Parathyroid adenoma (tissue), 2 donors: Measurements from ENCODE around the gene ITSN1.
"Not testable (repeated sequence)": the region's sequence is repeated elsewhere in the genome, so short reads cannot be mapped to it uniquely, and the experiment has no call there.

Source experiments
- H2AFZ ChIP-seq: fragments of 300-600 bp; sonication (generic); one replicate; pipeline ENCODE4 v1.7.0; 2017; ENCODE audit warnings: antibody characterized with exemption, mild to moderate bottlenecking
- H3K27ac ChIP-seq: fragments of 300-600 bp; sonication (generic); one replicate; pipeline ENCODE4 v1.7.0; 2017
- H3K27me3 ChIP-seq: fragments of 300-600 bp; sonication (generic); one replicate; pipeline ENCODE4 v1.7.0; 2017; ENCODE audit warnings: low read length; ENCODE audit not compliant: control insufficient read depth, insufficient read depth
- H3K36me3 ChIP-seq: fragments of 300-600 bp; sonication (generic); one replicate; pipeline ENCODE4 v1.7.0; 2017; ENCODE audit warnings: low read length; ENCODE audit not compliant: control insufficient read depth, insufficient read depth
- H3K4me1 ChIP-seq: fragments of 300-600 bp; sonication (generic); one replicate; pipeline ENCODE4 v1.7.0; 2017; ENCODE audit warnings: control low read depth
- H3K4me2 ChIP-seq: fragments of 300-600 bp; sonication (generic); one replicate; pipeline ENCODE4 v1.7.0; 2017; ENCODE audit warnings: low read length
- H3K4me3 ChIP-seq: fragments of 300-600 bp; sonication (generic); one replicate; pipeline ENCODE4 v1.7.0; 2017; ENCODE audit warnings: low read depth, low read length
- H3K79me2 ChIP-seq: fragments of 300-600 bp; sonication (generic); one replicate; pipeline ENCODE4 v1.7.0; 2017; ENCODE audit warnings: control low read depth
- H3K9ac ChIP-seq: fragments of 300-600 bp; sonication (generic); one replicate; pipeline ENCODE4 v1.7.0; 2017; ENCODE audit warnings: mild to moderate bottlenecking
- H3K9me3 ChIP-seq: fragments of 300-600 bp; sonication (generic); one replicate; pipeline ENCODE4 v1.7.0; 2017; ENCODE audit warnings: low read length; ENCODE audit not compliant: control insufficient read depth
- TF ChIP-seq, protein P1 (sequence below): fragments of 300-600 bp; sonication (generic); IDR thresholded peaks from one replicate; pipeline ENCODE4 v1.7.0; 2017; ENCODE audit warnings: antibody characterized with exemption, mild to moderate bottlenecking
- donor health status: primary hyperparathyroidism.

Gene ITSN1

DNA sequence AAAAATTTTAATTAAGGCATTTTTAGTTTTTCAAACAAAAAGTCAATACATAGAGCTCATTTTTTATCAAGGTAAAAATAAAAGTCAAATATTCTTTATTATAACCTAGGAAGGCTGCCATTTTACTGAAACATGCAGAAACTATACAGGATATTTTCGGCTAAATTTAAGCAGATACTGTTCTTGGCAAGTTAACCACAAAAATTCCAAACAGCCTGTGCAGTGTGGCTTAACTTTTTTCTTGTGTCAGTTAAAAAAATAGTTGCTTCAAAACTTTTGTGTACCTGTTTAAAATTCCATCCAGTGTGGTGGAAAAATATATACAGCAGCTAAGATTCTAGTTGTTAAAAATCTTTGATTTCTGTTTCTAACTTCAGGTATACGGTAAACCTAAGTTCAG, 138.3 kb downstream of the ITSN1 start:
- H3K4me3 ChIP-seq: no peak overlapping the region
- no peaks in the 10 kb centered on the region for H3K9me3 ChIP-seq
- no peak overlapping the region for H2AFZ ChIP-seq
- H3K9ac ChIP-seq: no peak overlapping the region
- no peaks in the 10 kb centered on the region for H3K4me1 ChIP-seq
- no peaks in the 10 kb centered on the region for H3K27me3 ChIP-seq
- TF ChIP-seq, protein P1, sequence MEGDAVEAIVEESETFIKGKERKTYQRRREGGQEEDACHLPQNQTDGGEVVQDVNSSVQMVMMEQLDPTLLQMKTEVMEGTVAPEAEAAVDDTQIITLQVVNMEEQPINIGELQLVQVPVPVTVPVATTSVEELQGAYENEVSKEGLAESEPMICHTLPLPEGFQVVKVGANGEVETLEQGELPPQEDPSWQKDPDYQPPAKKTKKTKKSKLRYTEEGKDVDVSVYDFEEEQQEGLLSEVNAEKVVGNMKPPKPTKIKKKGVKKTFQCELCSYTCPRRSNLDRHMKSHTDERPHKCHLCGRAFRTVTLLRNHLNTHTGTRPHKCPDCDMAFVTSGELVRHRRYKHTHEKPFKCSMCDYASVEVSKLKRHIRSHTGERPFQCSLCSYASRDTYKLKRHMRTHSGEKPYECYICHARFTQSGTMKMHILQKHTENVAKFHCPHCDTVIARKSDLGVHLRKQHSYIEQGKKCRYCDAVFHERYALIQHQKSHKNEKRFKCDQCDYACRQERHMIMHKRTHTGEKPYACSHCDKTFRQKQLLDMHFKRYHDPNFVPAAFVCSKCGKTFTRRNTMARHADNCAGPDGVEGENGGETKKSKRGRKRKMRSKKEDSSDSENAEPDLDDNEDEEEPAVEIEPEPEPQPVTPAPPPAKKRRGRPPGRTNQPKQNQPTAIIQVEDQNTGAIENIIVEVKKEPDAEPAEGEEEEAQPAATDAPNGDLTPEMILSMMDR: no peak
- no peaks in the 10 kb centered on the region for H3K79me2 ChIP-seq
- H3K4me2 ChIP-seq: no peak overlapping the region
- no peak overlapping the region for H3K27ac ChIP-seq
- H3K36me3 ChIP-seq: no peaks in the 10 kb centered on the region

DNA sequence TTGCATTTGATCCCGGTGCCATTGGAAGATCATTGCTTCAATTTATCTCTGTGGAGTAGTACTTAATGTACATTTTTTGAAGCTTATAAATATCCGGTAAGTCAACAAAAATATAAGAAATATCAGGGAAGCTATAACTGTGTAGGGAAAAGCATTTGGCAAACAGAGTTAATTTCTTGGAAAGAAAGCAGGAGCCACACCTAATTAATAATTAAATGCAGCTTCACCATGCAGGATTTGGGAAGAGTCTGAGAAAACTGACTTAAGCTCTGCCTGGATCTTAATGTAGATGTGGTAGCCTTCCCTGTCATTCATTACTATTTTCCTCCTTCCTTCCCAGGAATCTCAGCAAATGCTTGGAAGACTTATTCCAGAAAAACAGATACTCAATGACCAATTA, 138.8 kb downstream of the ITSN1 start:
- Histone ChIP-seq H3K27ac (no peak overlapping the region), H3K4me2 (no peak overlapping the region), H3K79me2 (no peaks in the 10 kb centered on the region), H3K36me3 (no peaks in the 10 kb centered on the region), H3K27me3 (no peaks in the 10 kb centered on the region), H3K9me3 (no peaks in the 10 kb centered on the region), H3K4me3 (no peak overlapping the region), H3K9ac (no peak overlapping the region), H3K4me1 (no peaks in the 10 kb centered on the region), H2AFZ (no peak overlapping the region)
- TF ChIP-seq, protein P1: no peak

DNA sequence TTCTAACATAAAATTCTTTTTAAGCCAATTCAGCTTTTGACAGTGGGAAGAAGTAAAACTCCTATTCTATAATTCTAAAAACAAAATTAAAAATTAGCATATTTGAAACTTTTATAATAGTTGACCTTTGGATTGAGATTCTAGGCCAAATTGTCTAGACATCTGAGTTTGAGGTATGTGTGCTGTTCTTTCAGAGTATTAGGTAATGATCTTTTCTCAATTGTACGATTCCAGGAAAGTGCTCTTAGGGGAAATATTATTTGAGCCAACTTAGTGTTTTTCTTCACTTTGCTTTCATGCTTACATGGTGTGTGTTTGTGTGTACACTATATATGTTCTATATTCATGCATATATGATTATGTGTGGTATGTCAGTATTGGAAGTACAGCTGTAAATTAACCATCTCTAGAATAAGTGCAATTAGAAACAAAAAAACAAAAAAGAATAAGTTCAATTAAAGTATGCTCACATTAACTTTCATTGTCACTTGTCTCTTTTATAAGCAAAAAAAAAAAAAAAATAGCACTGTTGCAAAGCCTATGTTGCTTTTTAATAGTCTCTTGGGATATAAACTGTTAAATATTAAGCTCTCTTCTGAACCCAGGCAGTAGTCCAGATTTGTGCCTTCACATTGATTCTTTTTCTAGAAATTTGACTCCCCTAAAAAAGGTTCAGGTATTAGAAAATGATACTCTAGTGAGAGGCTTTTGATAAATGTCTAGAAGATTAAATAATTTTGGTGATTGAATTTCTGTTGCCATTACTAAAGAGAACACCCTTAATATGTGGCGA, 141.1 kb downstream of the ITSN1 start:
- Histone ChIP-seq H3K36me3 (no peaks in the 10 kb centered on the region), H3K4me1 (no peaks in the 10 kb centered on the region), H3K9me3 (no peaks in the 10 kb centered on the region), H3K27me3 (no peaks in the 10 kb centered on the region), H3K9ac (no peak overlapping the region), H3K79me2 (no peaks in the 10 kb centered on the region), H3K27ac (no peak overlapping the region), H2AFZ (no peak overlapping the region), H3K4me3 (no peak overlapping the region), H3K4me2 (no peak overlapping the region)
- TF ChIP-seq, protein P1: no peak

DNA sequence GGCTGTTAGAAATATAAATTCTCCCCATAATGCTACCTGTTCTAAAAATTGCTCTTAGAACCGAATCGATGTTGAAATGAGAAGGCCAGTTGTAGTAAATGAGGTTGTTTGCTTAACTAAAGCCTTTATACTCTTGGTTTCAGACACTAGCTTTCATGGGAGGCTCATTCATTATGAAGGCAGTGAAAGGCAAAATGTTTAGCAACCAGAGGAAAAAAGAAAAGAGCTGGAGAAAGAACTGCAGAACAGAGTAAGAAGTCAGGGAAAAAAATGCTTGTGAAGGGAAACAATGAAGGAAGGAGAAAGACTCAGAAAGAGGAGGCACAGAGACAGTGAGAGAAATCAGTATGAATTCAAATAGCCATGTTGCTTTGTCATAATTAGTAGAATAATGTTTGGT, 145.1 kb downstream of the ITSN1 start:
- H3K4me3 ChIP-seq: no peak overlapping the region
- H3K4me1 ChIP-seq: no peaks in the 10 kb centered on the region
- no peak overlapping the region for H3K9ac ChIP-seq
- no peaks in the 10 kb centered on the region for H3K9me3 ChIP-seq
- TF ChIP-seq, protein P1: no peak
- H3K36me3 ChIP-seq: no peaks in the 10 kb centered on the region
- H3K27ac ChIP-seq: no peak overlapping the region
- no peak overlapping the region for H2AFZ ChIP-seq
- no peaks in the 10 kb centered on the region for H3K79me2 ChIP-seq
- H3K4me2 ChIP-seq: no peak overlapping the region
- no peaks in the 10 kb centered on the region for H3K27me3 ChIP-seq

DNA sequence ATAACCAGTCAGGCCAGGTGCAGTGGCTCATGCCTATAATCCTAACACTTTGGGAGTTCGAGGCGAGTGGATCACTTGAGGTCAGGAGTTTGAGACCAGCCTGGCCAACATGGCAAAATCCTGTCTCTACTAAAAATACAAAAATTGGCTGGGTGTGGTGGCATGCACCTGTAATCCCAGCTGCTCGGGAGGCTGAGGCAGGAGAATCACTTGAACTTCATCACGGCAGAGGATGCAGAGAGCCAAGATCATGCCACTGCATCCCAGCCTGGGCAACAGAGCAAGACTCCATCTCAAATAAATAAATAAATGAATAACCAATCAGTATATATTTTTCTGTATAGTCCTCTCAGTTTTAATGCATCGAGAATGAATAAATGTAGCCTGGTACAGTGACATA, 146.1 kb downstream of the ITSN1 start:
- not testable (repeated sequence) for H3K4me2 ChIP-seq, H3K27ac ChIP-seq, H3K4me3 ChIP-seq, H3K9me3 ChIP-seq, H3K9ac ChIP-seq, H2AFZ ChIP-seq, H3K36me3 ChIP-seq, H3K4me1 ChIP-seq, H3K27me3 ChIP-seq, H3K79me2 ChIP-seq
